ENCODE measurements around the gene TMEM253.

Gene TMEM253

DNA sequence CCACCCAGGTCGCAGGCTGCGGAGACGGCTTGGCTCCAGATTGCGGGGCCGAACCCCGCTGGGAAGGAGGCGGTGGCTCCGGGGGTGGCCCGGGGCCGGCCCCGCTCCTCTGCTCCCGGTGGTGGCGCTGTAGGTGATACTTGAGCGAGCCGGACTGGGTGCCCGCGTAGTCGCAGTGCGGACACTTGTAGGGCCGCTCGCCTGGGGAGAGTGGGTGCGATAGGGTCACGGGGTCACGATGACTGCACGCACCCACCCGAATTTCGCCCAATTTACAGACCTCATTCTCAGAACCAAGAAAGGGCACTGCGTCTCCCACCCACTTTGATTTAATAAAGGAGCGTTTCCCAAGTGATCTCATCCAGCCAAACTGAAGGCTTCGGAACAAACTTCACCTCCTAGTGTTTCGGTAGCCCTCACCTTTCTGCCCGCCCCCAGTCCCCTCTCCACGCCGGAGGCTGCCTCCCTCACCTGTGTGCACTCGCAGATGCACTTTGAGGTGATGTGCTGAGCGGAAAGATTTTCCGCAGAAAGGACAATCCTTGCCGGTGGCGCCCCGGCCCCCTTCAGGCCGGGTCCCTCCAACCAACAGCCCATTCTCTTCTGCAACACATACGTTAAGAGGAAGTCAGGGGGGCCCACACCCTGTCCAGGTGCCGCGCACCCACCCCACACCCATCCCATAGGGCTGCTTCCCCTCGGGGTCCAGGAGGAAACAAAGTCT, 9.8 kb upstream of the TMEM253 start:
- DNase-seq, result no peak

- DNase-seq, result no peak
Observed at GRCh38 chr14:21091821-21092272, 9.0 kb upstream of the TMEM253 start.

- peak; percentile 85 for DNase-seq
Observed at GRCh38 chr14:21092273-21093011, 8.4 kb upstream of the TMEM253 start.

DNA sequence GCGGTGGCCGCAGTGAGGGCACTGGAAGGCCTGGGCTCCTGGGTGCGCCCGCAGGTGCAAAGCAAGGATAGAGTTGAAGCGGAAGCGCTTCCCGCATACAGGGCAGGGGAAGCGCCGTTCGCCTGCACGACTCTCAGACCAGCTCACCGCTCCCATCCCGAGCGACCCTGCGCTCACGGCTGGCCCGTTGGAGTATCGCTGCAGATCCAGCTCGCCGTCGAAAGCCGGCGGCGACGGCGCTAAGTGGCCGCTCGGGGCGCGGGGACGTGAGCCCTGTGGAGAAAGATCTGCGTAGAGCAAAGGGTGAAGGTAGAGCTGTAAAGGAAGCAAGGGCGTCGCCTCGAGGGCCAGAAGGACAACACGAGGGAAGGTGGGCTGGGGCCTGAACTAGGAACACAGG, 7.8 kb upstream of the TMEM253 start:
- DNase-seq, result no peak

DNA sequence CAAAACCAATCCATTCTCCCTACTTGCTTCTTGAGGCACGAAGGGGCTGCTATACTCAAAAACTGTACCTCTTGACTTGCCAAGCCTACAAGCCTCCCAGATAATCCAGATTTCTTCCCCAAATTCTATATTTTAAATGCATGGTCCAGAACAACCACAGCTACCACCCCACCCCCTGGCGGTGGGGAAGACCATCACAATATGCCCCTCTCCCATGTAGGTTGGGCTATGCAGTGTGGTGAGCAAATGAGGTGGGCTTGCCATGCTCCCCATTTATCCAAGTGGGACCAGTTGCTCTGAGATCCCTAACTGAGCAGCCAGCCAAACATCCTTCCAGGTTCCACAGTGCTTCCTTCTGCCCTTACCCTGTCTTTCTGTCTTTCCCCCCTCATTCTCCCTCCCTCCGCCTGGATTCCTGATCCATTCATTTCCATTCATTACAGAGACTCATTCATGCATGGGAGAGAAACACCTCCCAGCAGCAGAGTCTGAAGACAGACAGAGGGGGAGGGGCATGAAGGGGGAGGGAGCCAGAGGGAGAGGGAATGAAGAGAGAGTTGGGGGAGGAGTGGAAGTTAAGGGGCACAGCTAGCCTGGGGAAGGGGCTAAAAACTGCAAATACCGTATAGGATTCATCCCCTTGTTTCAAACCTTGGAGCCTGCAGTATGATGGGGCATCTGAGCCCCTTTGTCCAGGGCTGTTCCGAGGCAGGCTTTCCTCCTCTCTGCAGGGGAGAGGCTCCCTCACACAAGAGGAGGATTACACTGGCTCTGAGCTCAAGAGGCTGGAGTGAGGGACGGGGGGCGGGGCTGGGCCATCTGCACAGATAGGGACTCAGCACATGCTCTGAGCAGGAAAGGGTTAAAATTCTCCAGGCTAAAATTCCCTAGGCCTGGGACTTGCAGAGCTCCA, 6.8 kb upstream of the TMEM253 start:
- no peak for DNase-seq

GRCh38 chr14:21095430-21096205, 5.2 kb upstream of the TMEM253 start:
- no peak for DNase-seq

DNA sequence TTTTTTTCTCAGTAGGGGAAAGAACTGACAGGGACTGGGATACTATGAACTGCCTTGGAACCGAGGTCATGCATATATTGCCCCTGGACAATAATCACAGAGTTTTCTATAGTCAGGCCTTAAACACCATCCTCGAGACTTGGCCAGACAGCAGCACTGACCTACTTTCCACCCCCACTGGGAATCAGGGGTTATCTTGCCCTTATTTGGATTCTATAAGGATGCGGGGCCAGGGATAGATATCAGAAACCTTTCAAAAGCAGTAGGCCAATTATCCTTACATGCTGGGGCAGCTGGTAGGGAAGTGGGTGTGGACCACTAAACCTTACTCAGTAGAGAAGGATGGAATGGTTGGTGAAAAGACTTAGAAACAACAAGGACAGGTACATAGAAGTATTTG, 4.4 kb upstream of the TMEM253 start:
- DNase-seq, result no peak

DNA sequence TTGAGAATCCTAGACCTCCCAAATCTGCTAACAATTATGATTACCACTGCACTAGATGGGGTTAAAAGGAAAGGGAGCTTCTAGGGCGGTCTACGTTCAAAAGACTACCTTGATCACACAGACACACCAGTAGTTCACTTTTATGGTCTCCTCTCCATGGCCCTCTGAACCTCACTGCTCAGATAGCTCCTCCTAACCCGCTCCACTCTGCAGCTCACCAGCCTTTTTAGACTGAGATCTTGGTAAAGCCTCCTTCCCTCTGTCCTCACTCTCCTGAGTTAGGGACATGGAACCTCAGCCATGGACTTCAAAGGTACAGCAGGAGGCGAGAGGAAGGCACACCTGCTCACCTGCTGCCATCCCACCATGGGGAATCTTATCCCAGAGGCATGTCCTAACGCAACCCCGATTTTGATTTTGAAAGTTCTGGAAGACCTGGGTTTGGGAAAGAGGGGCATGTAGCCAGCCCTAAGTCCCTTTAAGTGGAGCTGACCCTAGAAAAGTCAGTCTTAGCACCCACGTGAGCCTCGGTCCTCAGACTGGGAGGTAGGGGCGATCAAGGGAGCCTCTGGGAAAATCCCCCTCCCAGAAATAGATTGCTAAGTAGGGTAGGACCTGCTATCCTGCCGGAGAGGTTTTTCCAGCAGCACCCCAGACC, 3.8 kb upstream of the TMEM253 start:
- no peak for DNase-seq

DNA sequence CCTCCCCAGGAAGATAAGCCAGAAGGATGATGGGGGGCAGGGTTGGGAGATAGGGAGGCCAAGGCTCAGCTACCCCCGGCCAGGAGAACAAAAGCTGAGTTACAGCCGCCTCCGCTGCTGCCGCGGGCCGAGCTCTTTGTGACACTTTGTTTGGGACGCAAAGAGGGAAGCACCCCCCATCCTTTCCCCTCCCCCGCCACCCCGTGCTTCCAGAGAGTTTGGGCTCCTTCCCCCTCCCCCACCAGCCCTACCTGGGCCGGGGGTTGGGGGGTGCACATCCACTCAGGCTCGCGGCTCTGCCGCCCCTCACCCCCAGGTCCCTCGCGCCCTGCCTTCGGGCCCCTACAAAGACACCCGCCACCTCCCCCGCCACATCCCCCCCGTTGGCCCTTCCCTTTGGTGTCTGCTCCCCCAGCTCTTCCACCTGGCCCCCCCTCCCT, 3.2 kb upstream of the TMEM253 start:
- DNase-seq, result no peak

- no peak for DNase-seq
Observed at GRCh38 chr14:21098076-21098891, 2.6 kb upstream of the TMEM253 start, which contains the start of gene ZNF219. ZNF219 (minus strand) TSS chr14:21098655; CDS start chr14:21093591, 5,064 bp downstream.

GRCh38 chr14:21098892-21099595, 1.8 kb upstream of the TMEM253 start:
- no peak for DNase-seq

GRCh38 chr14:21099596-21099985, 1.3 kb upstream of the TMEM253 start:
- no peak for DNase-seq

GRCh38 chr14:21101802-21102413, 1.0 kb downstream of the TMEM253 start:
- no peak for DNase-seq

DNA sequence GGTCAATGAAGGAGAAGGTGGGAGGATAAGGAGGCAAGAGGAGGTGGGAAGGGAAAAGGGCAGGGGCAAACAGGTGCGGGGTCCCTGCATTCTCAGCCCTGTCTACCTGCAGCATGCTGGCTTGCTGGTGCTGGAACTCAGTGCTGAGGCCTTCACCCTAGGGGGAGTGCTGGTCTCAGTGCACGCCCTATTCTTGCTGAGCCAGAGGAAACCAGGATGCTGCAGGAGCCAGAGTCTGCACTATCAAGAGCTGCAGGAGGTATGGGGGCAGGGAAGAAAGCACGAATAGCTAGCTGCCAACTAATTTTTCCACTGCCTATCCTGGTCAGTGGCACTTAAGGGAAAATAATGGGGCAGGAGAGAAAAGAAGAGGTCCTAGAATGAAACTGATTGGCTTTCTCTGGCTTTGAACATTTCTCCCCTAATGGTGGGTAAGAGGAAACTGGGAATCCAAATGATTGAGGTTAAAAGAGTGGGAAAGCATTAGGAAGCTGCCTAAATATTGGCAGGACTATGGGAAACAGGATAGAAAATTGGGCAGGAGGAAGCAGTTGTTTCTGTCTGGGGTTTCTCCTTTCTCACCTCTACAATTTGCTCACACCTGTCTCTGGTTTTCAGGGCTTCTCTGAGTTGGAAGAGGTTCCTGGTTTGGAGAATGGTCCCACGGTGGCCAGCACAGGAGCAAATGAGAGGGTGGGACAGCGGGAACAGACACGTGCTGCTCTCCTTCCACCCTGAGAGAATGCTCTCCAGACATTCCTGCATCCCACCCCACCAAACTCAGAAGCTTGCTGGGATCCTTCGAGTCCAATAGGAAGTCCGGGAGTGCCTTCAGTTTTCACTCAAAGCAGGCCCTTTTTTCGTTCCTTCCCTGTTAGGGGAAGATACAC, 1.9 kb downstream of the TMEM253 start:
- no peak for DNase-seq

DNA sequence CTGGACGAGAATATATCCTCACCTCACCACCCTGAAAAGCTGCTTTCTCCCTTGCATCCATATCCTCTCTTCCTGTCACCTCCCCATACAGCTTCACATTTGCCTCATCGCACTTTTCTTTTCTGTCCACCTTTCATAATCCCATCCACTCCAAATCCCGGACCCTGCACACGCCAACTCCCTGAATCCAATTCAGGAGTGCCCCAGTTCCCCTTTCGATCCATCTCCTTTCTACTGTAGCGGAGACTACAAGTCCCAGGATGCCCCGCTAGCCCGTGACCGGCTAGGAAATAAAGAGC, 2.5 kb downstream of the TMEM253 start:
- DNase-seq, result no peak

- peak; percentile 91 for DNase-seq
Observed at GRCh38 chr14:21103710-21104447, 3.0 kb downstream of the TMEM253 start.

DNA sequence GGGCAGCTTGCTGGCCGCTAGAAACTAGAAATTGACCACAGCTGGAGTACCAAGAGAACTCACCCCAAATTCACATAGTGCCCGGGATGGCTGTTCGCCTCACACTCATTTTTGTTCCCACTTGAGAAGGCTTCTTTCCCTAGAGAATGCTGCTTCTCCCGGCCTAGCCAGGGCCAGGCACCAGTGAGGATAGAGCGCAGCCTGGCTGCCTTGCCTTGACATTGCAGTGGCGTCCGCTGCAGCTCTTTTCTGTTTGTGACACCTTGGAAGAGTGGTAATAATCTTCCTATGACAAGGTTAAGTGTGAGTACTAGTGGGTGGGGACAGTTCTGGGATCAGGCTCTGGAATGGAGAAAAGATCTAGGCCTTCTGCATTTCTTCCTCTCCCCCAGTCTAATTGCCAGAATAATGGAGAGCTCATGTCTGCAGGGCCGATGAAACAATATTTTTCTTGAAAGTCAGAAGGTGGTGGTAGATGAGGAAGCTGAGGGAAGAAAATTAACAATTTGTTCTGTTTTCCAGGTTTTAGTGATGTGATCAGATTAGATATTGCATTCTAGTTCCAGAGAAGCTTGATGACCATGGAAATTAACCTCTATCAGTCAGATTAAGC, 3.7 kb downstream of the TMEM253 start:
- peak; percentile 57 for DNase-seq

GRCh38 chr14:21105095-21105494, 4.2 kb downstream of the TMEM253 start:
- no peak for DNase-seq

Measured in activated effector memory CD4-positive, alpha-beta T cell treated with Interleukin-2 at 50 U/mL for 16 hours (primary cell).